Kidney epithelial cell (primary cell): ENCODE measurements around the gene ACP1. TPM values are rescaled to one million over a fixed set of nuclear protein-coding genes. Genes with fewer than 3 reads are reported as not detected.

ENCODE experiments used
- DNase-seq: peaks from one replicate; pipeline ENCODE4 v3.0.0-alpha.2; 2010; ENCODE audit warnings: low read depth
- H3K27me3 ChIP-seq: 2 replicates; pipeline ENCODE4 v1.6.0; 2011; ENCODE audit warnings: low read length; ENCODE audit not compliant: control insufficient read depth, insufficient read depth
- H3K36me3 ChIP-seq: 2 replicates; pipeline ENCODE4 v1.5.1; 2011; ENCODE audit warnings: low read length; ENCODE audit not compliant: control insufficient read depth, insufficient read depth
- H3K4me3 ChIP-seq: 2 replicates; pipeline ENCODE4 v1.5.1; 2011; ENCODE audit warnings: low read depth, mild to moderate bottlenecking, control low read depth, low read length
- total RNA-seq: library from RNA; depleted of rRNA; stranded (reverse); fragments of >200 nt; gene quantifications from 2 replicates; pipeline ENCODE4 v1.2.3, GENCODE V29; 2015
- TF ChIP-seq, protein P1 (sequence below): IDR thresholded peaks from 2 replicates; pipeline ENCODE4 v1.5.1; 2011; ENCODE audit warnings: mild to moderate bottlenecking, moderate library complexity, low read length, control low read depth, inconsistent platforms; ENCODE audit not compliant: insufficient read depth, poor library complexity, severe bottlenecking

Gene ACP1
- total RNA-seq, result 112 and 120 TPM in 2 replicates

GRCh38 chr2:264493-265468 is at the start of gene ACP1:
TSS of gene ACP1 (plus strand) at chr2:264947. CDS start at chr2:264965, 18 bp downstream.
- peak within 1 kb of the TSS; percentile 83 for H3K4me3 ChIP-seq
- no peaks in the 10 kb centered on the region for H3K27me3 ChIP-seq
- TF ChIP-seq, protein P1, sequence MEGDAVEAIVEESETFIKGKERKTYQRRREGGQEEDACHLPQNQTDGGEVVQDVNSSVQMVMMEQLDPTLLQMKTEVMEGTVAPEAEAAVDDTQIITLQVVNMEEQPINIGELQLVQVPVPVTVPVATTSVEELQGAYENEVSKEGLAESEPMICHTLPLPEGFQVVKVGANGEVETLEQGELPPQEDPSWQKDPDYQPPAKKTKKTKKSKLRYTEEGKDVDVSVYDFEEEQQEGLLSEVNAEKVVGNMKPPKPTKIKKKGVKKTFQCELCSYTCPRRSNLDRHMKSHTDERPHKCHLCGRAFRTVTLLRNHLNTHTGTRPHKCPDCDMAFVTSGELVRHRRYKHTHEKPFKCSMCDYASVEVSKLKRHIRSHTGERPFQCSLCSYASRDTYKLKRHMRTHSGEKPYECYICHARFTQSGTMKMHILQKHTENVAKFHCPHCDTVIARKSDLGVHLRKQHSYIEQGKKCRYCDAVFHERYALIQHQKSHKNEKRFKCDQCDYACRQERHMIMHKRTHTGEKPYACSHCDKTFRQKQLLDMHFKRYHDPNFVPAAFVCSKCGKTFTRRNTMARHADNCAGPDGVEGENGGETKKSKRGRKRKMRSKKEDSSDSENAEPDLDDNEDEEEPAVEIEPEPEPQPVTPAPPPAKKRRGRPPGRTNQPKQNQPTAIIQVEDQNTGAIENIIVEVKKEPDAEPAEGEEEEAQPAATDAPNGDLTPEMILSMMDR, result no peak
- no peaks in the 10 kb centered on the region for H3K36me3 ChIP-seq
- peak; percentile 75 for DNase-seq

- DNase-seq, result no peak
- H3K27me3 ChIP-seq, result no peaks in the 10 kb centered on the region
- TF ChIP-seq, protein P1, result no peak
- no peak overlapping the region for H3K4me3 ChIP-seq
- H3K36me3 ChIP-seq, result no peaks in the 10 kb centered on the region
These were observed 48.7 kb upstream of the ACP1 start for GRCh38 chr2:216068-216467.

DNA sequence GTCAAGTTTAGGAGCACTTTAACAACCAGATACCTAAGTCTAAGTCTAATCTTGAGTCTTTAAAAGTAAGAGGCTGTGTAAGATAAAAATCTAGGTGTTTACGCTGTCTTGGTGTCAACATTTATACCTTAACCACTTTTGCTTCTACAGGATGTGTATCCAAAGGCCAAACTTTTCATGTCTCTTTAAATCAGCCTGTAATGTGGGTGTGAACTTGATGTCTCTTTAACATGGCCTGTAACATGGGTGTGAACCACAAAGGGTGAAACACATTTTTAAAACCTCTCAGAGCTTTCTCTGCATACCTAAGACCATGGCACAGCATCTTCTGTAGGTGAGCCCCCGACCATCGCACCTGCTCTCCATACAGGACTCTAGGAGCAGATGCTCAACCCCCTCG is 41.3 kb upstream of the ACP1 start:
- DNase-seq, result no peak
- Histone ChIP-seq H3K27me3 (no peaks in the 10 kb centered on the region), H3K4me3 (no peak overlapping the region), H3K36me3 (no peaks in the 10 kb centered on the region)
- TF ChIP-seq, protein P1, result no peak

GRCh38 chr2:223971-224760 is 40.6 kb upstream of the ACP1 start:
- Histone ChIP-seq H3K4me3 (no peak overlapping the region), H3K27me3 (no peaks in the 10 kb centered on the region), H3K36me3 (no peaks in the 10 kb centered on the region)
- TF ChIP-seq, protein P1, result no peak
- no peak for DNase-seq

DNA sequence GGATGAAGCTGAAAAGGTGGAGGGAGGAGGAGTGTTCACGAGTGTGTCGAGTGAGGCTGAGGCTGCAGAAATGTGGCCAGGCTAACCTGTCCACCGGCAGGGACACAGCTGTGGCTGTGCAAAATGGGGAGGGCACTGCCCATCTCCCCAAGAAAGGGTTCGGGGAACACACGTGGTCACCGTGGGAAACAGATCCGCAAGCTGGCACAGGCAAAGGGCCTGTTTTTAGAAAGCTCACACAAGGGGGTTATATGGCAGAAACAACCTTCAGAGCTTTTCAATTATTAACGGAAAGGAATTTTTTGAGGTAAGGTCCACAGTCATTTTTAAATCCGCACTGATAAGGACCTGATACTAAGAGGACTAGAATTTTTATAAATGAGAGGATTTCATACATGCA is 36.6 kb upstream of the ACP1 start:
- no peaks in the 10 kb centered on the region for H3K27me3 ChIP-seq
- no peak for DNase-seq
- TF ChIP-seq, protein P1, result no peak
- no peaks in the 10 kb centered on the region for H3K36me3 ChIP-seq
- H3K4me3 ChIP-seq, result no peak overlapping the region
